IMR-90 (cell line): ENCODE measurements around the gene OR1D5.

Experiments used
- BHLHE40 ChIP-seq: fragments of 150-350 bp; IDR thresholded peaks from 2 replicates; pipeline ENCODE4 v1.6.1; 2016; ENCODE audit warnings: mild to moderate bottlenecking, low read depth, low read length
- CEBPB ChIP-seq: IDR thresholded peaks from 2 replicates; pipeline ENCODE4 v1.6.1; 2012; ENCODE audit warnings: low read depth, low read length, improper control_type of control experiment
- CHD1 ChIP-seq: IDR thresholded peaks from 2 replicates; pipeline ENCODE4 v1.6.1; 2012; ENCODE audit warnings: low read depth, low read length, improper control_type of control experiment
- CTCF ChIP-seq: conservative IDR thresholded peaks from 2 replicates; pipeline ENCODE4 v1.5.1; 2012; ENCODE audit warnings: mild to moderate bottlenecking, low read depth, low read length, improper control_type of control experiment
- FOS ChIP-seq: fragments of 150-350 bp; IDR thresholded peaks from 2 replicates; pipeline ENCODE4 v1.6.1; 2016; ENCODE audit warnings: low read depth, low read length
- MAZ ChIP-seq: IDR thresholded peaks from 2 replicates; pipeline ENCODE4 v1.6.1; 2012; ENCODE audit warnings: low read depth, mild to moderate bottlenecking, low read length, improper control_type of control experiment, moderate library complexity, borderline replicate concordance
- POLR2A ChIP-seq: IDR thresholded peaks from 2 replicates; pipeline ENCODE4 v1.6.1; 2012; ENCODE audit warnings: mild to moderate bottlenecking, low read depth, low read length
- RCOR1 ChIP-seq: IDR thresholded peaks from 2 replicates; pipeline ENCODE4 v1.6.1; 2012; ENCODE audit warnings: mild to moderate bottlenecking, low read length, improper control_type of control experiment; ENCODE audit not compliant: insufficient replicate concordance
- SMC3 ChIP-seq: fragments of 150-350 bp; IDR thresholded peaks from 2 replicates; pipeline ENCODE4 v1.6.1; 2016; ENCODE audit warnings: low read depth, mild to moderate bottlenecking, antibody characterized with exemption, low read length, moderate library complexity
- TF ChIP-seq, protein P1 (sequence below): fragments of 150-350 bp; IDR thresholded peaks from 2 replicates; pipeline ENCODE4 v1.6.1; 2016; ENCODE audit warnings: low read depth, mild to moderate bottlenecking, low read length, moderate library complexity, borderline replicate concordance

DNA sequence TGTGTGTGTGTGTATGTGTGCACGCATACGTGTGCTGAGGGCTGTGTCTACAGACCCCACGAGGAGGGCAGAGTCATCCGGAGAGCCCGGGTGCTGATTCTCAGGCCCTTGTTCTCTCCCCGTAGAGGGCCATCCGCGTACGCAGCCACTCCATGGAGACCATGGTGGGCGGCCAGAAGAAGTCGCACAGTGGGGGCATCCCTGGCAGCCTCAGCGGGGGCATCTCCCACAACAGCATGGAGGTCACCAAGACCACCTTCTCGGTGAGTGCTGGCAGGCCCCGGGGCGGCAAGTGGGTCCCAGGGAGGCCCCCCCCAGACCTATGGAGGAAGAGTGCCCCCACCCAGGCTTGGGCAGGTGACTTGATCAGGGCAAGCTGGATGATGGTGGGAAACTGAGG, 45.5 kb downstream of the OR1D5 start:
- TF ChIP-seq CTCF = no peak
- TF ChIP-seq RCOR1 = no peak
- TF ChIP-seq MAZ = no peak
- no peak for TF ChIP-seq CHD1
- TF ChIP-seq, protein P1, sequence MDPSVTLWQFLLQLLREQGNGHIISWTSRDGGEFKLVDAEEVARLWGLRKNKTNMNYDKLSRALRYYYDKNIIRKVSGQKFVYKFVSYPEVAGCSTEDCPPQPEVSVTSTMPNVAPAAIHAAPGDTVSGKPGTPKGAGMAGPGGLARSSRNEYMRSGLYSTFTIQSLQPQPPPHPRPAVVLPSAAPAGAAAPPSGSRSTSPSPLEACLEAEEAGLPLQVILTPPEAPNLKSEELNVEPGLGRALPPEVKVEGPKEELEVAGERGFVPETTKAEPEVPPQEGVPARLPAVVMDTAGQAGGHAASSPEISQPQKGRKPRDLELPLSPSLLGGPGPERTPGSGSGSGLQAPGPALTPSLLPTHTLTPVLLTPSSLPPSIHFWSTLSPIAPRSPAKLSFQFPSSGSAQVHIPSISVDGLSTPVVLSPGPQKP = no peak
- TF ChIP-seq SMC3 = no peak
- TF ChIP-seq BHLHE40 = no peak
- TF ChIP-seq CEBPB = no peak
- TF ChIP-seq FOS = no peak
- TF ChIP-seq POLR2A = no peak
